ENCODE results near the gene DSC2.
"Not testable (repeated sequence)": the region's sequence is repeated elsewhere in the genome, so short reads cannot be mapped to it uniquely, and the experiment has no call there.

Gene DSC2

DNA sequence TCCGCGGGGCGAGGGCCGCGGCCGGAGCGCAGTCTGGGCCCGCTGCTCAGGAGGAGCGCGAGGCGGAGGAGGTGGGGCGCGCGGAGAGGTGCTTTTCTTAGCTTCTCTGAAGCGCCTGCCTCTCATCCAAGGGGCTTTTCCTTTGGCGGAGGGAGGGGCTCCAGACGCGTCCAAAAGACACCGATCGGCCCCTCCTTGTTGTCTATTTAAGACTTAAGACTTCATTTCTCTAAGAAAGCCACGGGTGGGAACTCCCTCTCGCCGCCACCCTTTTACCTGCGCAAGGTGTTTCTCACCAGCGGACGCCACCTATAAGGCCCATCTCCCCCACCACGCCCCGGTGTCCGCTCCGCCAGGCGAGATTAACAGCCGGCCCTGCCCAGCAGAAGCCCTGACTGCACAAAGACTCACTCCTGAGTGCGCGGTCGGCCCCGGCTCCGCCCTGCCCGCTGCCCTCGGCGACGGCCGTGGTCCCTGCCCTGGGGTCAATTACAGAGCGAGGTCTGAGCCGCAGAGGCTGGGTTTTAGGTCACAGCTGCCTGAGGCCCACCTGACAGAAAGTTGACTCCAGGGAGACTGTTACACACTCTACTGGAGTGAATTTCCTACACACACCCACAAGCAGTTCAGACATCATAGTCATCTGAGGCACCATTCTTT lies at the start of gene DSC2:
TSS of gene DSC2 (minus strand) at position 397 of the 660 bp plus-strand sequence. CDS start 450 bp downstream, outside the sequence.
- in situ Hi-C loops (cut with MboI; ENCODE audit: low sequenced_read_pairs) = no loop called here

DNA sequence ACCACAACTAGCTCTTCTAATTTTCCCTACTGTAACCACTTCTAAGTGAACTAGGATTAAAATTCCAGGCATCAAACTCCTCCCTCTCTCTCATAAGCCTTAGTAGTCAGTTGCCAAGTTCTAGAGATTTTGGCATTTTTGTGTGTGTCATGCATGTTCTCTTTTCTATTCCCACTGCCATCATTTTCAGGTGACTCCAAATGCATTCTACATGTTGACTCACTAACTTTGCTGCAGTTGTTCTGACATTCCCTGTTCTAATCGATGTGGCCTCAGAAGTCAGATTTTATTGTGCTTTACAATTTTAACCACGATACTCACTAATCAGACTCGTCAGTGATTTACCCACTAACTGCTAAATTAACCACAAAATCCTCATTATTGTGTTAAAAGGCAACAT lies 47.1 kb upstream of the DSC2 start:
- in situ Hi-C loops (cut with MboI; ENCODE audit: low sequenced_read_pairs) = loop anchor here (25.0 kb wide), 1 partner anchor 112 kb away; the partner anchor contains the start of gene DSC3

- in situ Hi-C loops (cut with MboI; ENCODE audit: low sequenced_read_pairs) = loop anchor here (25.0 kb wide), 1 partner anchor 111 kb away; the partner anchor contains the start of gene DSC3
Measured at GRCh38 chr18:31148600-31148999, 46.4 kb upstream of the DSC2 start.

DNA sequence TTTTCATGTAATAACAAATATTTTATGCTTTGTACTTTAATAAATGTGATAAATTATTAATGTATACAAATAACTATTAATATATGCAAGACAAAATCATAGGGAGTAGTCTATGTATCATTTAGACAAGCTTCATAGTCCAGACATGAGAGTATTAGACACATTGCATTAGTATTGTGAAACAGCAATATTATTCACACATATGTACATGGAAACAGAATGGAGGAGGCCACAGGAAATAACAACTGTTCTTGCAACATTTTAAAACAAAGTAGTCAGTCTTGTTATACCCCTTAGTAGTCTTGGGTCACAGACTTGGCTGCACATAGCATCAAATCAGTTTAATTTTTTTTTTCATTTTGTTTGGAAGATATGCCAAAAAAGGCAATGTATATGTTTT lies 44.6 kb upstream of the DSC2 start:
- in situ Hi-C loops (cut with MboI; ENCODE audit: low sequenced_read_pairs) = loop anchor here (25.0 kb wide), 1 partner anchor 110 kb away; the partner anchor contains the start of gene DSC3

DNA sequence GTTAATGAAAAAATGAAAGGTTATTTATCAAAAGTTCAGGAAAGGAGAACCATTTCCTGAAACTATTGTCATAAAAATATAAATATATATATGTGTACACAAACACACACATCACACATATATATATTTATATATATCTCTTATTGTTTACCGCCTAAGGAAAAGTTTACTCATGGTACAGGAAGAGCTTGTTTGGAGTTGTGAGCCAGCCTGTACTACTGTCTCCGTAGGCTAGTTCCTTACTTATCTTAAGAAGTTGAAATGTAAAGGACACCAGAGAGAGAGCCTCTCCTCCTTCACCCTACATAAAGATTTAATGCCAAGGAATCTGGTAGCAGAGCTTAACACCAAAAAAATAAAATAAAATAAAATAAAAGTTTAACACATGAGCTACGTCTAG lies 40.8 kb upstream of the DSC2 start:
- in situ Hi-C loops (cut with MboI; ENCODE audit: low sequenced_read_pairs) = loop anchor here (25.0 kb wide), 1 partner anchor 106 kb away; the partner anchor contains the start of gene DSC3

DNA sequence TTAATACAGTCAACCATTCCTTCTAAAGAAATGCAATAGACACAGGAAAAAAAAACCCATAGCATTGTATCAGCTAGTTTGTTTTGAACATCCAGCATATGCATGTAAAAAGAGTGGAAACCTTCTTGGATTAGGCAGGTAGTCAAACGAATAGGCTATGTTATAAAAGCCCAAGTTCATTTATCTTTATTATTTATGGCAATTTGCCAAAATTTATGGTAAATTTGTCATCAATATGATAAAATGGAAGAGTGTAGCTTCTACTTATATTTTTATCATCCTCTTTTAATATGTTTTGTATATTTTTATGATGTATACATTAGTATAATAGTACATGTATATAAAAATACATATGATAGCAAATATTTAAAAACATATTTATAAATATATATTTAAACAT lies 36.5 kb upstream of the DSC2 start:
- in situ Hi-C loops (cut with MboI; ENCODE audit: low sequenced_read_pairs) = loop anchor here (25.0 kb wide), 1 partner anchor 101 kb away; the partner anchor contains the start of gene DSC3

DNA sequence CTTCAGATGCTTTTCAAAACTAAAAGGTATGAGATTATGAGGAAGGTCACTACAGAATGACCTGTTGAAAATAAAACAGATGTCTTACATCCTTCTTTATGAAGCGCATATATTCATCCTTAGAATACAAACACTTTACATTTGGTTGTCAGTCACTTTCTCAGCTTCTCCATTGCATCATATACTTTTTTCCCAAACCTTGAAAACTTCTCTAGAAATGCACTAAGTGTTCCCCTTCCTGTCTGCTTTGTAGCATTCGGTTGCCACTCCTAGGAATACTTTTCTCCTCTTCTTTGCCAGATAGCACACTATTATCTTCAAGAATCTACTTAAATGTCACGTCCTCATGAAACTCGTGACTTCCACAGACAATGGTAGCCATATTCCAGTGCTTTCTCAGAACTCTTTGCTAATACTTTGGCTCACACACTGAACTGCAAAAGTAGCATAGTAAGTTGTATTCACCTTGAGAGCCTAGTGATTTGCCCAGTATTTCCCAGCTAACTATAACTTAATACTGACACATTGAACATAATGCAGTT lies 32.8 kb upstream of the DSC2 start:
- in situ Hi-C loops (cut with MboI; ENCODE audit: low sequenced_read_pairs) = loop anchor here (25.0 kb wide), 1 partner anchor 98 kb away; the partner anchor contains the start of gene DSC3

DNA sequence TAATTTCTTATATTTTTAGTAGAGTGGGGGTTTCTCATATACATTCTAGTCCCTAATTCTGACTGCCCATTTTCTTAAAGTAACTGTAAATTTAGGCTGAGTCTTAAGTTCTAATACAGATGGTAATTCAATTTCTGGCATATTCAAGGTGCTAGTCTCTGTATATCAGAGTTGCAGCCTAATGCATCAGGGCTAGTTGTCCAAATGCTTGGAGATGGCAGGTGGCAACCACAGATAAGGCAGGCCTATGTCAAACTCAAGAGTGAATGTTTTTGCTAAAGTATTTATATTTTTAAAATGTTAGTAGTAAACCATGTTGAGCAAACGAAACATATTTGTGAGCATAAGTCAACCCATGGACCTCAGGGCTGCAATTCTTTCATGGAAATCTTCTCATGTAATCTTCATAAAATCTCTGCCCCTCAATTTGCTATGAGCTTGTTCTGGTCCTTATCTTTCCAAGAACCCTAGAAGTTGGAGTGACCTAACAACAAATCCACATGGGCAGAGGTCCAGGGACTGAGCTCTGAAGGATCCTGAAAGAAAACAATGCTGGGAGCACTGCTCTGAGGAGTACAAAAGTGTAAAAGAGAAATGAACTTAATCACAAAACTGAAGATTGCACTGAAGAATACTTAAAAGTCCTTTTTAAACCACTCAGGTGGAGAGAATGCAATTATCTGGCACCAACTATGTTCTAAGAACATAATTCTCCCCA lies 27.3 kb upstream of the DSC2 start:
- in situ Hi-C loops (cut with MboI; ENCODE audit: low sequenced_read_pairs) = loop anchor here (25.0 kb wide), 1 partner anchor 92 kb away; the partner anchor contains the start of gene DSC3

DNA sequence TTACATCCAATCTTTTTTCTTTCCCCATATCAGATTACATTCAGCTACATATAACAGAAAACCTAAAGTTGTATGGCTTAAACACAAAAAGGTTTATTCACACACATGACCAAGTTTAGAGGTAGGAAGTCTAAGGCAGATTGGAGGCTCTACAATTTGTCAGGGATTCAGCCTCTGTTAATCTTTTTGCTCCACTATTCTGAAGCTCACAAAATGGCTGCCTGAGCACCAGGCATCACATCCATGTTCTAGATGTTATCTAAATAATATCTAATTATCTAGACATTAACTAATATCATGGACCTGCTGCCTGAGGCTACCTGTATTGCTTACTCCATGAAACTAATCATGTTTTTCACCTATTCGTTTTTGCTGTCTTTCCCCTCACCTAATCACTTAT lies 23.7 kb upstream of the DSC2 start:
- in situ Hi-C loops (cut with MboI; ENCODE audit: low sequenced_read_pairs) = loop anchor here (25.0 kb wide), 1 partner anchor 89 kb away; the partner anchor contains the start of gene DSC3

GRCh38 chr18:31123125-31123524 lies 20.9 kb upstream of the DSC2 start:
- in situ Hi-C loops (cut with MboI; ENCODE audit: low sequenced_read_pairs) = not testable (repeated sequence)

GRCh38 chr18:31120594-31120993 lies 18.4 kb upstream of the DSC2 start:
- in situ Hi-C loops (cut with MboI; ENCODE audit: low sequenced_read_pairs) = no loop called here

DNA sequence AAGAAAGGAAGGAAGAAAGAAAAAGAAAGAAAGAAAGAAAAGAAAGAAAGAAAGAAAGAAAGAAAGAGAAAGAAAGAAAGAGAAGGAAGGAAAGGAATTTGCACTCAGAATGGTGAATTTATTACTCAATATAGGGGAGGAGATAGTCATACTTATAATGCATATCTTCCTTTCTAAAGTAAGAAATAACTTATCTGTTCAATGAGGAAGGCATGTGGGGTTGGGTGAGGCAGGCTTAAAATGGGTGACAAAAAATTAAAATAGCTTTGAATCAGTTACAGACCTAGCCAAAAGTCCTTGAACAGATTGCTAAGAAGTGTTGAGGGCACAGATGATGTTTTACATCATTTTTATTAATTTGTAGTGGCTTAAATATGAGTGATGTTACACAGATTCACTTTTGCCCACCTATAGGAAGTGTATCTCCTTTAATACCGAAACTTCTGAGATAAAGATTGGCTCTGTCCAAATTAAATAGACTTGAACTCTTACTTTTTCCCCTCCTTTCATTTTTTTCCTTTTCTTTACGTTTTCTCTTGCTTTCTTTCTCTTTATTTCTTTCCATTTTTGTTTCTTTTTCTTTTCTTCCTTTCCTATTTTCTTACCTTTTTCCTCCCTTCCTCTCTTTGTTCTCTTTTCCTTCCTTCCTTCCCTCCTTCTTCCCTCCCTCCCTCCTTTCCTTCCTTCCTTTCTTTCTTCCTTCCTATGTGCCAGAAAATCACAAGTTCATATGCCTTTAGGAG lies 14.8 kb upstream of the DSC2 start:
- in situ Hi-C loops (cut with MboI; ENCODE audit: low sequenced_read_pairs) = no loop called here

- in situ Hi-C loops (cut with MboI; ENCODE audit: low sequenced_read_pairs) = no loop called here
Measured at GRCh38 chr18:31112804-31113203, 10.6 kb upstream of the DSC2 start.

GRCh38 chr18:31105733-31106132 lies 3.5 kb upstream of the DSC2 start:
- in situ Hi-C loops (cut with MboI; ENCODE audit: low sequenced_read_pairs) = no loop called here

DNA sequence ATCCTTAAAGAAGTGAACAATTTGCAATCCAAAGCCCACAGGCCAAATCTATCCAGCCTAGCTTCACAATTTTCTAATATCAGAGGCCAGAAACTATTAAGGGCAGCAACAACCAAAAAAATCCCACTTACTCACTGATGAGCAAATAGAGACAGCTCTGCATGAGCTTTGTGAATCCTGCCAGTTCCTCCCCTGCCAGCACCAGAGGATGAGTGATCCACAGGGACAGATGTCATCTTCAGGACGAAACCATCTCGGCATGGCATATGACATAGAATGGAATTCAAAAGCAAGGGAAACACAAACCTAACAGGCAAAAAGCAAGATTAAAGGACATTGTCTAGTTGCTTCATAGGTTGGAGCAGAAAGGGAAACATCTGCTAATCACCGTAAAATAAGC lies 2.2 kb upstream of the DSC2 start:
- in situ Hi-C loops (cut with MboI; ENCODE audit: low sequenced_read_pairs) = no loop called here

GRCh38 chr18:31103423-31103822 lies 1.2 kb upstream of the DSC2 start:
- in situ Hi-C loops (cut with MboI; ENCODE audit: low sequenced_read_pairs) = no loop called here

GRCh38 chr18:31102941-31103340 lies 720 bp upstream of the DSC2 start:
- in situ Hi-C loops (cut with MboI; ENCODE audit: low sequenced_read_pairs) = no loop called here

DNA sequence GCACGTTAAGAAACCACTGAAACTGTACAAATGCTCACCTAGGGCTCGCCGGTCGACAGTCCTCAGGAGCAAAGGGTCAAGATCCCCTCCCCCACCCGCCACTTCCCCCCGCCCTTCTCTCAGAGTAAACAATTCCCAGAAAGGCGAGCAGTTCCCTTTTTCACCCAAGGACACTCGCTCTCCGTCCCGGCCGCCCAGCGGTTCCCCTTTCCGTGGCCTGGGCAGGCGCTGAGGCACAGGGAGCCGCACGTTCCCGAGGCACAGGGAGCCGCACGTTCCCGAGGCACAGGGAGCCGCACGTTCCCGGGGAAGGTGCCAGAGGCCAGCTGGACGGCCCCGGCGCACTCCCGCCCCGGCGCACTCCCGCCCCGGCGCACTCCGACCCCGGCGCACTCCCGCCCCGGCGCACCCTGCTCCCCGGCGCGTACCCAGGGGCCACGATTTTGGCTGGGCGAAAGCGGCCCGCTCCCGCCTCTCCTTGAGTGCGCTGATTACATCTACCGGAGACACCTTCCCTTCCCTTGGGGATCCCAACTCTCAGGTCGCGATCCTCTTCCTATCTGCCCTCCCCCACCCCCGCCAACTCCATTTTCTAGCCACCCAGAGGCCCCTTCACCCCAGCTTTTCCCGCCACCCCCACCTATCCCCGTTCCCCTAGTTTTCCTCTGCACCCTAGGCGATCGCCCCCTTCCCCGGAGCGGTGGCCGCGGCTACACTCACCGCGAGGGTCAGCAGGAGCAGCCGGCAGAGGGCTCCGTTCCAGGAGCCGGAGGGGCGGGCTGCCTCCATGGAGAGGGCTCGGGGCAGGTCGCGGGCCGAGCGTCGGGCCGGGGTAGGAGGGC lies 817 bp downstream of the DSC2 start:
- in situ Hi-C loops (cut with MboI; ENCODE audit: low sequenced_read_pairs) = no loop called here

- in situ Hi-C loops (cut with MboI; ENCODE audit: low sequenced_read_pairs) = no loop called here
Measured at GRCh38 chr18:31100436-31101182, 1.6 kb downstream of the DSC2 start.

Measured in HL-60/S4 treated with retinoic acid at 250 ng/mL for 4 days and 3 days (cell line).